Gastroesophageal sphincter (tissue), 4 donors: ENCODE results near the gene CD177. TPM values are rescaled to one million over a fixed set of nuclear protein-coding genes. Genes with fewer than 3 reads are reported as not detected.
"Not testable (repeated sequence)": the region's sequence is repeated elsewhere in the genome, so short reads cannot be mapped to it uniquely, and the experiment has no call there.

Experiments
- ATAC-seq: fragments of 150-250 bp; one replicate; pipeline ENCODE4 v1.9.1; 2016; ENCODE audit warnings: mild to moderate bottlenecking, moderate library complexity
- H3K27ac ChIP-seq, 4 donors: fragments of 200-600 bp; sonication (generic) in 3 of 4; 1 replicate in 3 of 4; 2 replicates in 1 of 4; pipeline ENCODE4 v1.5.1; 2016 to 2019
- H3K27me3 ChIP-seq: fragments of 200-600 bp; sonication (generic); one replicate; pipeline ENCODE4 v1.5.1; 2019
- H3K36me3 ChIP-seq, 2 donors: fragments of 200-600 bp; sonication (generic); one replicate each; pipeline ENCODE4 v1.5.1; 2019; ENCODE audit warnings: control low read depth in 1 of 2
- H3K4me1 ChIP-seq, 3 donors: fragments of 200-600 bp; sonication (generic); 1 replicate in 2 of 3; 2 replicates in 1 of 3; pipeline ENCODE4 v1.5.1; 2016 to 2019; ENCODE audit warnings: control low read depth in 2 of 3
- H3K4me3 ChIP-seq, 2 donors: fragments of 200-600 bp; sonication (generic); one replicate each; pipeline ENCODE4 v1.5.1; 2019; ENCODE audit warnings: mild to moderate bottlenecking in 1 of 2, moderate library complexity in 1 of 2
- H3K9me3 ChIP-seq, 3 donors: fragments of 200-600 bp; sonication (generic); one replicate each; pipeline ENCODE4 v1.5.1; 2017 to 2019; ENCODE audit warnings: control low read depth in 2 of 3
- CTCF ChIP-seq, 4 experiments: fragments of 200-600 bp in 2 of 4; fragments of 450-650 bp in 2 of 4; sonication (generic) in 1 of 4; IDR thresholded peaks; one replicate each; pipeline ENCODE4 v1.5.1; 2017 to 2019; ENCODE audit warnings: antibody characterized with exemption in 4 of 4, mild to moderate bottlenecking in 2 of 4, moderate library complexity in 2 of 4
- EP300 ChIP-seq: sonication (generic); formaldehyde crosslinking; IDR thresholded peaks from one replicate; pipeline ENCODE4 v1.6.1; 2017; ENCODE audit warnings: antibody characterized with exemption, mild to moderate bottlenecking
- POLR2A ChIP-seq, 2 donors: fragments of 450-650 bp; IDR thresholded peaks; one replicate each; pipeline ENCODE4 v1.6.1; 2017; ENCODE audit warnings: antibody characterized with exemption in 2 of 2, mild to moderate bottlenecking in 2 of 2, moderate library complexity in 1 of 2
- POLR2AphosphoS5 ChIP-seq: sonication (generic); formaldehyde crosslinking; IDR thresholded peaks from one replicate; pipeline ENCODE4 v1.6.1; 2017; ENCODE audit warnings: antibody characterized with exemption
- WGBS, 2 donors: methylation state at CpG; one replicate each; pipeline ENCODE4 v1.1.5; 2018; ENCODE audit warnings: low coverage in 1 of 2; 5-methylcytosine and 5-hydroxymethylcytosine counted together
- total RNA-seq, 4 donors: library from RNA; depleted of rRNA; stranded (reverse); fragments of >200 nt; gene quantifications; one replicate each; pipeline ENCODE4 v1.1.0, GENCODE V29; 2016

Gene CD177
- total RNA-seq, 4 donors from 2014 or later: 0.15 to 1.8 (median 0.69) TPM

DNA sequence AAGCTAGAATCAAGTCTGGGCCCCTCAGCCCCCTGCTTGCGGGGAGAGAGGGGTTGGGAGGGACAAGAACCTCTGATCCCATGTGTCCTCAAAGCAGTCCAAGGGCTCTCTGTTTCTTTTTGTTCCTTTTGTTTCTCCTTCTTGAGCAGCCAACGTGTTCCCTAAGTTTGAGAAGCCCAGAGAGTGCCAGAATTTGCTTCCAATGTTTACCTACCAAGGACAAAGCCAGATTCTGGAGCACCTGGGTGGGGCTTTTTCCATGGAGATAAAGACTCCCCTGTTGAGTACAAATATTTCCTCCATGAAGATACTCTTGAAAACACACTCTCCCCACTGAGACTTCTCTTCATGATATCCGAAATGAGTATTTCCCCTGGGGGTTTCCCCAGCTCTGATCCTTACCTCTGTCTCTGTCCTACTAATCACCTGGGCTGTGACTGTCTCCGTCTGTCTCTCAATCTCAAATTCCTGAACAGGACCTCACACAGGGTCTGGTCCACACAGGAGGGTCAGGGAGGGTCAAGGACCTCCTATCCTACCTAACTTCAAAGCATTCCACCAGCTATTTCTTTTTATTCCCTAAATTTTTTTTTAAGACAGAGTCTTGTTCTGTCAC lies 27.4 kb downstream of the CD177 start:
- no peak for TF ChIP-seq CTCF (IDR thresholded peaks at IDR 0.05)
- TF ChIP-seq POLR2AphosphoS5: no peak
- TF ChIP-seq EP300: no peak
- TF ChIP-seq POLR2A (IDR thresholded peaks at IDR 0.05): no peak
- H3K36me3 ChIP-seq: no peaks in the 10 kb centered on the region
- peaks cover 0 to 3% (median 0%) of the 10 kb centered on the region in 3 donors for H3K9me3 ChIP-seq
- H3K4me3 ChIP-seq: no peak overlapping the region
- H3K4me1 ChIP-seq: no peaks in the 10 kb centered on the region
- WGBS, 2 donors: 59 to 60% methylated on average over 4 of the region's 4 CpGs
- no peak for ATAC-seq
- peaks cover 24% of the 10 kb centered on the region for H3K27me3 ChIP-seq
- no peak overlapping the region for H3K27ac ChIP-seq

DNA sequence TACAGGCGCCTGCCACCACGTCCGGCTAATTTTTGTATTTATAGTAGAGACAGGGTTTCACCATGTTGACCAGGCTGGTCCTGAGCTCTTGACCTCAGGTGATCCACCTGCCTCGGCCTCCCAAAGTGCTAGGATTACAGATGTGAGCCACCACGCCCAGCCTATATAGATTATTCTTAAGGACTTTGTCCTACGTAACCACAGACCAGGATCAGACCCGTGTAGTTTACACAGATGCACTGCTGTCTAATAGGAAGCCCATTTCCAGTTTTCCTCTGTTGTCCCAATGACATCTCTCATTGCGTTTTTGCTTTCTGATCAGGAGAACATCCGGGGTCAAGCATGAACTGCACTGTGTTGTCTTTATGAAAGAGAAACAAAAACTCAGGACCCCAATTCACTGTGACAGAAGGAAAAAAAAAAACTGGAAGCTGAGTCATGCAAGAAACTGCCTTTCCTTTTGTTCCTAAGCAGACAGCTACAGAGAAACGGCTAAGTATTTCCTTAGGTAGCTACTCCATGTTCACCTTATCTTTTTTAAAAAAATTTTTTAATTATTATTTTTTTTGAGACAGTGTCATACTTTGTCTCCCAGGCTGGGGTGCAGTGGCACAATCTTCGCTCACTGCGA lies 29.2 kb downstream of the CD177 start:
- not testable (repeated sequence) for H3K36me3 ChIP-seq, H3K4me1 ChIP-seq, ATAC-seq, H3K9me3 ChIP-seq, H3K4me3 ChIP-seq, H3K27ac ChIP-seq
- WGBS, 2 donors: 42 to 49% methylated on average over 3 to 6 of the region's 12 CpGs
- H3K27me3 ChIP-seq: peaks cover 24% of the 10 kb centered on the region

DNA sequence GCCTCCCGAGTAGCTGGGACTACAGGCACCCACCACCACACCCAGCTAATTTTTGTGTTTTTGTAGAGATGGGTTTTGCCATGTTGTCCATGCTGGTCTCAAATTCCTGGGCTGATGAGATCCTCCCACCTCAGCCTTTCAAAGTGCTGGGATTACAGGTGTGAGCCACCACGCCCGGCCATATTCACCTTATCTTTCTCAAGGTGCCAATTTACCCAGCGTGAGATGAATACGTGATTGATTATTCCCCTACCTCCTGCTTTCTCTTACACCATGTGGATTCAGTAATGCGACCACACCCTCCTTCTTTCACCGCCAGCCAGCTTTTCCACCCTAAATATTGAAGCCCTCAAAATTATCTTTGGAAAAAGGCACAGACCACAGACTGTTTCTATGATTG lies 29.8 kb downstream of the CD177 start:
- not testable (repeated sequence) for ATAC-seq, H3K9me3 ChIP-seq, H3K27ac ChIP-seq, H3K36me3 ChIP-seq, H3K4me1 ChIP-seq, H3K4me3 ChIP-seq
- H3K27me3 ChIP-seq: peaks cover 24% of the 10 kb centered on the region
- 81 to 100% methylated on average over 1 to 7 of the region's 7 CpGs for WGBS, 2 donors

DNA sequence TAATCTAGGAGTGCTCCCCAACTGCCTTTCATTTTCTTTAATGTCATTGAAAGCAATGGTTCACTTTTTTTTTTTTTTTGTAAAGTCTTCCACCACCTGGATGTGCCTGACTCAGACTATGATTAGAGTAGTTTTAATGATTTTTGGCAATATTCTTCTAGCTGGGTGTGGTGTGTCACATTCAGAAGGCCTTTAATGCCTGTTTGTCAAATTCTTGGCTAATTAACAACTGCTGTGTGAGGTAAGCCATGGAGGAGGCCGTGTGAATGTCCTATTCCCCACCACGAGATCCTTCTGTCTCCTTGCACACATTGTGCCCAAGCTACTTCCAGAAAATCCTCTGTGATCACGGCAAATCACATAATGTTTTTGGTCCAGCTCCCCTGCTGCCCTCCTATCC lies 30.3 kb downstream of the CD177 start:
- 14% methylated on average over 1 of the region's 3 CpGs; no CpG with 5 or more reads in 1 of the 2 donors for WGBS, 2 donors
- not testable (repeated sequence) for ATAC-seq

GRCh38 chr19:43390903-43391551 lies 37.5 kb downstream of the CD177 start:
- WGBS, 2 donors: 55 to 74% methylated on average over 6 to 11 of the region's 11 CpGs
- ATAC-seq: not testable (repeated sequence)

More for the DNA sequence above, 30.3 kb downstream of the CD177 start:
- peaks cover 23% of the 10 kb centered on the region for H3K27me3 ChIP-seq
- H3K36me3 ChIP-seq, H3K4me1 ChIP-seq, H3K27ac ChIP-seq, H3K4me3 ChIP-seq, H3K9me3 ChIP-seq: not testable (repeated sequence)

GRCh38 chr19:43391552-43391935 lies 38.1 kb downstream of the CD177 start:
- H3K9me3 ChIP-seq, H3K27ac ChIP-seq, ATAC-seq, H3K4me3 ChIP-seq, H3K36me3 ChIP-seq, H3K4me1 ChIP-seq: not testable (repeated sequence)
- WGBS, 2 donors: 50 to 75% methylated on average over 2 to 3 of the region's 6 CpGs
- H3K27me3 ChIP-seq: peaks cover 49% of the 10 kb centered on the region

More at GRCh38 chr19:43390903-43391551, 37.5 kb downstream of the CD177 start:
- peaks cover 46% of the 10 kb centered on the region for H3K27me3 ChIP-seq
- H3K9me3 ChIP-seq, H3K4me1 ChIP-seq, H3K4me3 ChIP-seq, H3K36me3 ChIP-seq, H3K27ac ChIP-seq: not testable (repeated sequence)

- H3K27me3 ChIP-seq: peaks cover 62% of the 10 kb centered on the region
- ATAC-seq: not testable (repeated sequence)
Measured at GRCh38 chr19:43393501-43393900, 40.0 kb downstream of the CD177 start.

GRCh38 chr19:43395561-43395960 lies 42.1 kb downstream of the CD177 start:
- no peaks in the 10 kb centered on the region for H3K4me1 ChIP-seq
- ATAC-seq: no peak
- 76% methylated on average over 4 of the region's 6 CpGs; no CpG with 5 or more reads in 1 of the 2 donors for WGBS, 2 donors

More at GRCh38 chr19:43393501-43393900, 40.0 kb downstream of the CD177 start:
- H3K9me3 ChIP-seq, H3K36me3 ChIP-seq, H3K4me3 ChIP-seq, H3K27ac ChIP-seq, H3K4me1 ChIP-seq: not testable (repeated sequence)
- WGBS, 2 donors: no CpG with 5 or more reads among the region's 3 CpGs

More at GRCh38 chr19:43395561-43395960, 42.1 kb downstream of the CD177 start:
- TF ChIP-seq EP300: no peak
- TF ChIP-seq CTCF (IDR thresholded peaks at IDR 0.05): no peak
- Histone ChIP-seq H3K36me3 (no peaks in the 10 kb centered on the region), H3K27ac (no peak overlapping the region), H3K4me3 (no peak overlapping the region), H3K27me3 (peaks cover 76% of the 10 kb centered on the region), H3K9me3 (no peaks in the 10 kb centered on the region)
